Pulmonary artery endothelial cell (primary cell): ENCODE measurements around the gene CTSD. TPM values are rescaled to one million over a fixed set of nuclear protein-coding genes. Genes with fewer than 3 reads are reported as not detected.

Experiments used
- DNase-seq: peaks from one replicate; pipeline ENCODE4 v3.0.0-alpha.2; 2011; ENCODE audit warnings: low read depth, low spot score
- total RNA-seq: library from RNA; depleted of rRNA; stranded (reverse); fragments of >200 nt; gene quantifications from 2 replicates; pipeline ENCODE4 v1.2.3, GENCODE V29; 2014

The CTSD gene
- total RNA-seq, 1 donor from 2014 or later: 73.0 TPM

DNA sequence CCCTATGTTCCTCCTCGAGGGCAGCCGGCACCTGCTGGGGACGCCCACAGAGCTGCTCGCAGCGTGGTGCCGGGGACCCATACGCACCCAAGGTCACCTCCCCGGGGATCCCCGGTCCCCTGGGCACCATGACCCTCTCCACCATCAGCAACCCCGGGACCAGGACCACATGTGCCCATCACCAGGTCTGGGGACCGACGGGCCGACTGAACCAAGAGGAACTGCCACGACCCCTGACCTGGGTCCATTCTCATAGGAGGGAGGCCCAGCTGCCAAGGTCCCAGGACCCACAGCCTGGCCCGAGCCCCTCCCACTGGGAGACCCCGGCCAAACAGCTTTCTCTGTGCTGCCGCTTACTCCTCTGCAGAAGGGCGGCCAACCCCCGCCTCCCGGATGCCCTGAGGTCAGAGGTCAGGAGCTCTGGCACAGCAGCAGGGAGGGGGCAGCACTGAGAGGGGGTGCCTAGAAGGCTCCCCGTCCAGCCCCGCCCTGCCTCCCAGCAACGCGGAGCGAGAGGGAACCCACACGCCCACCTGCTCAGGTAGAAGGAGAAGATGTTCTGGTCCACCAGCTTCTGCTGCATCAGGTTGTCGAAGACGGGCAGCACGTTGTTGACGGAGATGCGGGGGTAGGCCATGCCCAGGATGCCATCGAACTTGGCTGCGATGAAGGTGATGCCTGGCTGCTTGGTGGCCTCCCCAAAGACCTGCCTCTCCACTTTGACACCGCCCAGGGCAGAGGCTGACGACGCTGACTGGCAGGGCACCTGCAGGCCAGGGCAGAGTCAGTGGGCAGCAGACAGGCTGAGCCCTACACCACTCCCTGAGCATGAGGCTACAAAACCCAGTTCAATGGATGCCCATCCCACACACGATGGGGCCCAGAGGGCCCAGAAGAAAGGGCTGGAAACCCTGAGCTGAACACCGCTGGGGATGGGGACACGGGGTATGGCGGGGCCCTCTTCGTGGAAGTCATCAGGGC is 6.6 kb downstream of the CTSD start:
- DNase-seq: no peak

DNA sequence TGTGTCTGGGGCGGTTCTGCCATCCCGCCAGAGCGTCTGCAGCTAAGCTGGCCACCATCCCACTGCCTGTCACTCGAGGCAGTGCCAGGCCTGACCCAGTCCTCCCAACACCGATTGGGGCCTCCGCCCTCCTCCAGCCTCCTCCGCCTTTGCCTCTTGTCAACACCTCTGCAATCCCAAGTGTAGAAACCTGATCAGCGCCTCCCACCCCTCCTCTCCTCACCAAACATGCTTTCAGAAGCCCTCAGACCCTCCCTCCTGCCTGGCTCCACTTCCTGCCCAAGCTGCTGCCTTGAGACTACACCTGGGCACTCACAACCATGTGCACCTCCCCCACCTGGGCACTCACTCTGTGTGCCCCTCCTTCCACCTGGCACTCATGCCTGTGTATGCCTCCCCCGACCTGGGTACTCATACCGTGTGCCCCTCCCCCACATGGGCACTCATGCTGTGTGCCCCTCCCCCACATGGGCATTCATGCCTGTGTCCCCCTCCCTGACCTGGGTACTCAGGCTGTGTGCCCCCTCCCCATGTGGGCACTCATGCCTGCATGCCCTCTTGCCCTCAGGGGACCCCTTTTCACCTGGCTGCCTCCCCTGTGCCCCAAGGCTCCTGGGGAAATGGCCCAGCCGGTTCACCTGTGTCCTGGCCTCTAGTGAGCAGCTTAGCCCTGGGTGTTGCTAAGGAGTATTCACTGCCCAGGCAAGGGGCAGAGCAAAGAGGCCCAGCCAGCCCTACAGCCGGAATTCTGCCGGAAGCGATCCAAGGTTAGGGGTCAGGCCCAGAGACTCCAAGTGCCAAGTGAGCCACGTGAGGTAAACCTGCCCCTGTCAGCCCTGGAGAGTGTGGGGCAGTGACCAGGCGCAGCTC is 7.8 kb downstream of the CTSD start:
- no peak for DNase-seq

DNA sequence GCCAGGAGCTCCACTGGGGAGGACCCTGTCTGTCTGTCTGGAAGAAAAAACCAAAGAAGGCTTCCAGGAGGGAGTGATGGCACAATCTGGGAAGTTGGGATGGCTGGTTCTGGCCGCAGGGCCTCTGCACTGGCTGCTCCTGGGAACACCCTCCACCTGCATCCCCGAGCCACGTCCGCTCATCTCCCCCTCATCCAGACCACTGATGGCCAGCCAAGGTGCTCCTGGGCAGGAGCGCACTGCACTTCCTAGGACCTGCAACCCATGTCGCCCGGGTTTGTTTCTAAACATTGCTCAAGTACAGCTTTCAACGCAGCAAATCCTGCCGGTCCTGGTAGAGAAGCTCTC is 8.4 kb downstream of the CTSD start:
- no peak for DNase-seq

DNA sequence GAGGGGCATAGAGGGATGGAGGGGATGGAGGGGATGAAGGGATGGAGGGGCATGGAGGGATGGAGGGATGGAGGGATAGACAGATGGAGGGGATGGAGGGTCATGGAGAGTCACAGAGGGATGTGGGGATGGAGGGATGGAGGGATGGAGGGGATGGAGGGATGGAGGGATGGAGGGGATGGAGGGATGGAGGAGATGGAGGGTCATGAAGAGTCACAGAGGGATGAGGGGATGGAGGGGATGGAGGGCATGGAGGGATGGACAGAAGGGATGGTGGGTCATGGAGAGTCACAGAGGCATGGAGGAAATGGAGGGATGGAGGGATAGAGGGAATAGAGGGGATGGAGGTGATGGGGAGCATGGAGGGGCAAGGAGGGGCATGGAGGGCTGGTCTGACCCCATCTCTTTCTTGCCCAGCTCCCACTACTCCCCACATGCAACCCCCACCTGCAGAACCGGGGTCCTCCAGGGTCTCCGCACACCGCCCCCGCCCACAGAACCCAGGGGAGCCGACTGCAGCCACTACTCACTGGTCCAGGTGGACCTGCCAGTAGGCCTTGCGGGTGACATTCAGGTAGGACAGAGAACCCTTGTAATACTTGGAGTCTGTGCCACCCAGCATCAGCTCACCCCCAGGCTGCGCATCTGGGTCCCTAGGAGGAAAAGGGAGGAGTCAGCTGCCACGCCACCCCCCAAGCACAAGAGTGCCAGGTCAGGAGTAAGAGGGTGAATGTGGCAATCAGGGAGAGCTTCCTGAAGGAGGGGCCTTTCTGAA is 9.2 kb downstream of the CTSD start:
- no peak for DNase-seq

DNA sequence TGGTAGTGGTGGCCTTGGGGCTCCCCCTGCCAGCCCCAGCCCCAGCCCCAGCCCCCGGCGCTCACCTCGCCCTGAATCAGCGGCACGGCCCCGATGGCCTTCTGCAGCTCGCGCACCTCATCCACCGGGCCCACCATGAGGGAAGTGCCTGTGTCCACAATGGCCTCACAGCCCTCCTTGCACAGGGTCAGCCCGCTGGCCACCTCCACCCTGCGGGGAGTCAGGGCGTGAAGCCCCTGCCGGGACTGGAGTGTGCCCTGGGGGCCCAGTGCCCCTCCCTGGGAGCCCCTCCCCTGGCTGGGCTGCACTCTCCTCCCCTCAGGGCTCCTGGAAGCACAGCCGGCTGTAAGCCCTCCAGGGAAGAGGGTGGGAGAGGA is 9.8 kb downstream of the CTSD start:
- DNase-seq: no peak

DNA sequence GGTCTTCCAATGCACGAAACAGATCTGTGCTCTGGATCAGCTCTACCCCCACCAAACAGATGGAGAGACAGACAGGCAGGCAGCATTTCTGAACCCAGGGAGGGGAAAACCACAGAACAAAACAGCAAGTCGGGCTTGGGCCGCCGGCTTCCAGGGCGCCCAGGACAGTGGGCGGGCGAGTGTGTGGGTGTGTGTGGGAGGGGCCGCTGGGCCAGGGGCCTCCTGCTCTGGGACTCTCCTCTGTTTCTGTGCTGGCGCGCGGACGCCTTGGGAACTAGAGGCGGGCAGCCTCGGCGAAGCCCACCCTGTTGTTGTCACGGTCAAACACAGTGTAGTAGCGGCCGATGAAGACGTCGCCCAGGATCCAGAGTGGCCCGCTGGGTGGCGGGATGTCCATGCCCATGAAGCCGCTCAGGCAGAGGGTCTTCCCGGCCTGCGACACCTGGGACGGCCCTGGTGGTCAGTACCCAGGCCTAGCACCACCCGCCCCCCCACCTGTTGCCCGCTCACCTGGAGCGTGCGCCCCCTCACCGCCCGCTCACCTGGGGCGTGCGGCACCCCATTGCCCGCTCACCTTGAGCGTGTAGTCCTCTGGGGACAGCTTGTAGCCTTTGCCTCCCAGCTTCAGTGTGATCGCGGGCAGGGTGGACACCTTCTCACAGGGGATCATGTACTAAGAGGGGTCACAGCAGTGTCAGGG is 10.3 kb downstream of the CTSD start:
- no peak for DNase-seq

DNA sequence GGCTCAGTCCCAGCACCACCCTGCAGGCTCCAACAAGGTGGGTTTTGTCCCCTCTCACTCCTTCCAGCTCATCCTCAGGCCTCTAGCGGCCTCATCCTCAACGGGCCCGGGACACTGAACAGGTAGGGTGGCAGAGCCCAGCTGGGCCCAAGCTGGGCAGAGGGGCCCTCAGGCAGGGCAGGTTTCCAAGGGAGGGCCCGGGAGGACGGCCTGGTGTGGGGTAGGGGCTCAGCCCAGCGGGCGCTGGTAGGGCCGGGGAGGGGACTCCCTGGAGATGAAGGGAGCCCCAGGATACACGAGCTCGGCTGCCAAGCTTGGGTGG is 10.9 kb downstream of the CTSD start:
- DNase-seq: no peak

DNA sequence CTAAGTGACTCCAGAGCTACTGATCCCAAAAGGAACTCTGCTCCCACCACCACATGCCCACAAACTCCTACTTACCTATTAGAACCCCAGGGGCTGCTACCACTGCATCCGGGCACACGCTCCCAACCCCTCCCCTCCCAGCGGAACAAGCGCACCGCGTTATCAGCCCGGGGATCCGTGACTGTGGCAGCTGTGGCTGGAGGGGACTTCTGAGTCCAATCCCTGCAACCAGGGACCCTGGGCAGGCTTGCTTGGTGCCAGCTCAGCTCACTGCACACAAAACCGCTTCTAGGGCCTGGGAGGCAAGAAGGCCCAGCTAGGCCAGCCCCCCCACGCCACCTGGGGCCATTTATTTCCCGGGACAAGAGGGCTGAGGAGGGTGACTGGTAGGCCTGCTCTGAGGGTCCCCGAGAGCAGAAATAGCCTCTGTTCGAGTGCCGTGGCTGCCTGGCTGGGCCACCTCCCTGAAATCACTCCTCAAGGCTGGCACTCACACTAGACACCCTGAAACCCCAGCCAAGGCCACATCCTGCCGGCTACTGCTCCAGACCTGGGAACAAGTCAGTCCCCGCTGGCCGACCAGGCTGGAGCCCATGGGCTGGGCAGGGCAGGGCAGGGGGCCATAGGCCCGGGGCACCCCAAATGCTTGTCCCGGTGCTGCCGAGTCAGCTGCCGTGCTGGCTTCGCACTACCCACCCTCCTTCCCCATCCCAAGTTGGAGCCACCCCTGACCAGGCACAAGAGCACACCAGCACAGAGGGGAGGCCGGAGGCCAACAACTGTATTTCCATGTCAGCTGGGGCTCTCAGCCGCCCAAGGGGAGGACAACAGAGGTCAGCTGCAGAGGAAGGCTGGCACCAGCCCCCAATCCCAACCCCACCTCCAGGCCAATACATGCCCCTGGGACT is 11.5 kb downstream of the CTSD start:
- no peak for DNase-seq

DNA sequence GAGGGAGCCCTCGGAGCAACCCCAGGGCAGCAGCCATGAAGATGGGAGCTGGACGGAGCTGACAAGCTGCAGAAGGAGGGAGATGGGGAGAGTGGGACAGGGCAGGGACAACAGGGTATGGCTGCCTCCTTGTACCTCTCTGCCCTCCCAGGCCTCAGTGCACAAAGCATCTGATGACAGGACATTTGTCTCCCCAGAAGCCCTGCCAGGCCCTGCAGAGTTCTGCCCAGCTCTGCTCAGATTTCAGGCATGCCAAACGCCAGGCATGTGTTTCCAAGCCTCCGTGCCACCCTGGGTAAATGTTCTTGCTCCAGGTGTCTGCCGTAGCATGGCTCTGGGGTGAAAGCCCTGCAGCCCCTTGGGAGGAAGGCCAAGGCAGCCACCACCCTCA is 12.2 kb downstream of the CTSD start:
- DNase-seq: no peak

DNA sequence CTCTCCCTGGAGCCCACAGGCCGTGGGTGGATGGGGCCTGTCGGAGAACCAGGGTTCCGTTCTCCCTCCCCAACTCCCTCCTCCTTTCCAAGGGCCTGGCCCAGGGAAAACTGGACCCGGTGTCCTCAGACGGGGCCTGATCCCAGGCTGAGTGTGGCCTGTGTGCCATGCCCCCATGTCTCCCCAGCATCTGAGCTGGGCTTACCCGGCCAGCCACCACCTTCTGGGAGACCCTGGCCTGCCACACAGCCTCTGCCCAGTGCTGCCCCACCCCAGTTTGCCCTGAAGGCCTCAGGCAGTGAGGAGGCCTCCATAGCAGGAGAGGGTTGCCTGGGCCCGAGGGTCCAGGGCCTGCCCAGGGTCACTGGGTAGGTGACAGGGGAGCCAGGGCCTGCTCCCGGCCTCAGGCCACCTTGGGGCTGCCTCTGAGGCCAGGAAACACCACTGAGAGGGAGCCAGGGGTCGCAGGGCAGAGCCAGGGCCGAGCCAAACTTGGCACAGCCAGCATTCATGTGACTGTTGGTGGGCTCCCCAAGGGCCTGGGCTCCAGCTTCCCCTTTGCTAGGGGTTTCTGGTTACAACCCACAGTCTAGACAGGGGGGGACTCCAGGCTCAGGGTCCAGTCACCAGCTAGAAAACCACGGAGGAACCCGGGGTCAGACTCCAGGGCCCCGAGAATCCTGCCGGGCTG is 12.7 kb downstream of the CTSD start:
- DNase-seq: no peak

DNA sequence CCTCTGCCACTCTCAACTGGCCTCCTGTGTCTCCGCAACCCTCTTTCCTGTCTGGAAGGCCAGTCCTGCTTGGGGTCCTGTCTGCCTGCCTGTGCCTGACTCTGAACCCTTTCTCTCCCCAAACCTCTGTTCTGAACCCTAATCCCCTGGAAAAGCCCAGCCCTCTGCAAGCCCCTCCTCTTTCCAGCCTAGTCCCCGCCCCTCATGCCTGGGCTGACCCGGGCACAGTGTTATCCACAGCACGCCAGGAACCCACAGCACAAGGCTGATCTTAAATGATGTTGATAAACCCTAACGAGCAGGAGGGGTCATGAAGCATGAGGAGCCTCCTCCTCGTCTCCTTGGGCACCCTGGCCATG is 13.3 kb downstream of the CTSD start, which contains the start of gene IFITM10:
TSS of gene IFITM10 (minus strand) at position 115 of the 359 bp plus-strand sequence. CDS start 153 bp downstream, outside the sequence.
- no peak for DNase-seq

DNA sequence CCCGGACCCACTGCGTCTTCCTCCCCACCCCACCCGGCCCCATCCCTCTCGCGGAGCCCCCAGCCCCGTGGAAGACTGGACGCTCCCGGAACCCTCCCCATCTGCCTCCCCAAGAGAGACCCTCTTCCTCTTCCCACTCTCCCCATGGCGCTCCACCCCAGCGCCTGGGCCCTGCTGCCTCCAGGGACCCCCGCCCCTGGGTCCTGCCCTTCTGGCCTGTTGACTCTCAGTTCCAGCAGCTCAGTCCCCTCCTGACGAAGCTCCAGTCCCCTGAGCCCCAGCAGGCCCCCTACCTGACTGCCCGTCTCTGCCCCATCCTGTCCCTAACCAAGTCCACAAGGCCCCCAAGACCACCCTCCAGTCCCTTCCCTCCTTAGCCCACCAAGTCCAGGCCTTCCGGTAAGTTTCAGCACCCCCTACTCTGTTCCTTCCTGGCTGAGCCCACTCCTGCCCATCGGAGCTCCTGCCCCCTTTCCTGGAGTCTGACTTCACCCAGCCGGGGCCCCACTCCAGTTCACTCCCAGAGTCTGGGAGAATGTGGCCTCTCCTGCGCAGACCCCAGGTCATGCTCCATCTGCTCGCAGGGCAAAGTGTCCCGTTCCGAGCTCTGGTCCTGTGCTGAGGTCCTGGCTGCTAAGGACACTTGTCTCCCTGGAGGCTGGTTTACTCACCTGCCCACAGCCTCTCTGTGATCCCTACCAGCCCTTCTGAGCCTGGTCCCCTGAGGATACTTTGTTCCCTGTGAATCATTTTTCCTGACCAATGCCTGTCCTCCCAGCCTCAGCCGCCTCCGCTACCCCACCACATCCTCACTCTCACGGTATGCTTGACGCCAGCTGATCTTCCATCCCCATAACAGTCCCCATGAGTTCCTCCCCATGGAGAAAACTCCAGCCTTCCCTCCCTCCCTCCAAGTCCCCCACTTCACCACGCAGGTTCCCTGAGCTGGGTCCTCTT is 14.1 kb downstream of the CTSD start:
- no peak for DNase-seq

DNA sequence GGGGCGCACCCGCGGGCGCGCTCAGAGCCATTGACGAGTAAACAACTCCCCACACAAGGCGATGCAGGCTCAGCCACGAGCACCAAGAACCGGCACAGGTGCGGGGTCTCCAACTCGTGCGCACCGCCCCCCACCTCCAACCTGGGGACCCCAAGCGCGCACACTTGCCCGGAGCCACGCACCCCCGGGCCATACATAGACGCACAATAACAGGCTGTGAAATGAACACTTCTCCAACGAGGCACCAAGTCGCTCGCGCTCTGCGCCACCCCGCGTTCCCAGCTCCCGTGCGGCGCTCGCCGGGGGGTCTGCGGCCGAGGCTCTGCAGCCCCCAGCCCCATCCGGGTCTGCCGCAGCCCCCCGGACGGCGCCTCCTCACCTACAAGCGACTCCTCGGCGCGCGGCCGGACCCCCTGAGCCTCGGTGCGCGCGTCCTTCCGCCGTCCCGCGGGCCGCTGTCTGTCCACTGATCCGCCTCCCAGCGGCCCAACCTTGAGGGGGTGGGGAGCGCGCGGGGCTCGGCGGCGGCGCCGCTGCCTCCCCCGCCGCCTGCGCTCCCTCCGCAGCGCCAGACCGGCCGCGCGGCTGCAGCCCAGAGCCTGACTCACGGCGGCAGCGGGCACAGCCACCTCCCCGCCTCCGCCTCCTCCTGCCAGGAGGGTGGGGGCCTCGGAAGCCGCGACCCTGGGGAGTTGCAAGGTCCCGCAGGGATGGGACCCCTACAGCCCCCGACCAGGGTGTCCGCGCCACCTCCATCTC is 14.9 kb downstream of the CTSD start:
- no peak for DNase-seq

DNA sequence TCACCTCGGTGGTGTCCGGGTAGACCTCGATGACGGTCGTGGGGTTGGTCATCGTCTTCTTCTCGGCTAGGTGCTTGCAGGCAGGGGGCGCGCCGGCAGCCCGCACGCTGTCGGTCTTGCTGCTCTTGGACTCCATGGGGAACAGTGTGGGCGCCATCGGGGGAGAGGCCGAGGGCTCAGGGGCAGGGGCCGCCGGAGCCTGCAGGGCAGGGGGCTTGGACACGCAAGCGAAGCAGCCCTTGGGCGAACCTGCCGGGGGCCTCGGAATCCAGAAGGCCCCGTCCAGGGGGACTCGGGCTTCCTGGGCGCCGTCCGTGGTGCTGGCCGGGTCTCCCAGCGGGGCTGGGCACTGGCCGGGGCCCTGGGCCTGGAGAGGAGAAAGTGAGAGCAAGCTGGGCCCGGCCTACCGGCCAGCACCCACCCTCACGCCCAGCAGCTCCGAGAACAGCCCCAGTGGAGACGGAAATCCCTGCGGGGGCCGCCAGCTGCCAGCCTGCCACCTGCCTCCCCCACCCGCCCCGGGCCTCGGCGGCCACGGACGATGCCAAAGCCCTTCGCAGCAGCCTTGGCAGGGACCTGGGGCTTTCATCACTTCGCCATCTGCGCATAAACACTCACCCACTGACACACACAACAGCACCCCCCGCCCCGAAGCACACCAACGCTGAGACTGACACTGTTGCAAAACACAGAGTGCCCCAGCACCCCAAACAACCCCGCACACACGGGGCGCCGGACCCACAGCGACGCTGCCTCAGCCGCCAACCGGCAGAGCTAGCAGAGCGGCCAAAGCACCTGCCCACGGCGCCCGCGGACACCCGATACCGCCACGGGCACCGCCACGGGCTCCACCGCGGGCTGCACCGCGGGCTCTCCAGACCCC is 15.7 kb downstream of the CTSD start:
- no peak for DNase-seq

DNA sequence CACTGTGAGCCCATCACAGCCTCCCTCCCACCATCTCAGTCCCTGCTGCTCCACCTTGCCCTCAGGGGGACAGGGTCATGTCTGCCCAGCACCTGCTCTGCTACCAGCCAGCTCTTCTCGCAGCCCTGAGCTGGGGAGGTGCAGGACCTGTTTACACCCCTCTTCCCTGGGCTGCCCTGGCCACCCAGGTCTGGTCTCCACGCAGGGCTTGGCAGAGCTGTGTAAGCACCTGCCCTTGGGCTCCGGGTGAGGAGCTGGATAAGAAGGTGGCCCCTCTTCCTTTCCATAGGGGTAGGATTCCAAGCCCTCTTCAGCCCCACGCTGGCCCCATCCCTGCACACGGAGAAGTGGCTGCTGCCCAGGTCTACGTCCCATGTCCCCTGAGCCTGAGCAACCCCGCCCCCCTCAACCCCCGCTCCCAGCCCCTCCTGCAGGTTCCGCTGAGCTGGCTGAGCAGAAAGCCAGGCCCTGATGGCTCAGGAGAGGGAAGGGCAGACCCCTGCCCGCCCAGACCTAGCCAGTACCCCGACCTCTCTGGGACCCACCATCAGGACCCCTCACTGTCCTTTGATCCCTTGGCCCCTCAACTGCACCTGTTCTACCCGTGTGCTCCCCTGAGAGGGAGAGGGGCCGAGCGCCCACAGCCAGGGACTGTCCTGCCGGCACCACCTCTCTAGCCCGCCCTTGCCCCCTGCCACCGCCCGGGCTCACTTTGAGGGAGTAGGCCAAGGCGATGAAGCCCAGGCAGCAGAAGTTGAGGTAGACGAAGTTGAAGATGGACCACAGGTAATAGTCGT is 16.6 kb downstream of the CTSD start:
- DNase-seq: no peak

DNA sequence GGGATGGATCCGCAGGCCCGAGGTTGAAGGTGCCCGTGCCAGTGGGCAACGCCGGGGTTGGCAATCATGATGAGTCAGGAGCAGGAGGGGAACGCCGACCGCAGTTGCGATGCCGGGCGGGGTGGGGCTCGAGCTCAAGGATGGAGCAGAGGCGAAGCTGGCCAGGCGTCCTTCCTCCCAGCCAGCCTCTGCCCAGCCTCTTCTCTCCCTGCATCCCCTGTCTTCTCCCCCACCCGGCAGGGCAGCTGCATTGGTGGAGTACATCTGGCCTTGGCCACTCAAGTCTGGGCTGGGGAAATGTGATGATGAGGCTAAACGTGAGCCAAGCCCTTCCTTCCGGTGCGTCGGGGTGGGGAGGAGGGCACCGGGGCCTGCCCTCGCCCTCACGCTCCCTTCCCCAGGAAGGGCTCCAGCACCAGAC is 17.2 kb downstream of the CTSD start:
- DNase-seq: no peak
